DMS114 treated with DMSO at 0.1 percent for 48 hours (cell line): ENCODE measurements around the gene JUNB.

Experiments
- DNase-seq: peaks from one replicate; lab custom pipeline; 2025; ENCODE audit not compliant: unreplicated experiment; lab: John Stamatoyannopoulos, UW

JUNB gene

GRCh38 chr19:12840091-12841079, 49.1 kb downstream of the JUNB start:
- no peak for DNase-seq

- no peak for DNase-seq
These were observed 49.8 kb downstream of the JUNB start for GRCh38 chr19:12841094-12841493.

DNA sequence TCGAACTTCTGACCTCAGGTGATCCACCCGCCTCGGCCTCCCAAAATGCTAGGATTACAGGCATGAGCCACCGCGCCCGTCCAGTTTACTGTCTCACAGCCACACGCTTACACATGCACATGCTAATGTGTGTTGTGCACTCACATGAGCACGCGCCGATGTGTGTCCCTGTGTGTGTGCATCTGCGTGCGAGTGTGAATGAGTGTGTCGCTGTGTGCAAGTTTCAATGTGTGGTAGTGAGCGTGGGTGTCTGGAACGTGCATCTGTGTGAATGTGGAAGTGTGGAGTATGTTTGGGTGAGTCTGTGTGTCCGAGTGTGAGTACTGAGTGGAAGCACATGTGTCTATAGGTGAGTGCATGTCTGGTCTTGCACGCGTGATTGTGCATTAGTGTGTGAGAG, 51.2 kb downstream of the JUNB start:
- no peak for DNase-seq
